Stimulated activated CD4-positive, alpha-beta T cell treated with anti-CD3 and anti-CD28 coated beads, Interleukin-12 subunit alpha, Interleukin-12 subunit beta, amount 100 ng/mL, for 4 hours (primary cell): ENCODE data around the gene GAL3ST2.
A peak's percentile ranks its signal among the peaks of the same experiment; 100 is the strongest.
"Not testable (repeated sequence)": the region's sequence is repeated elsewhere in the genome, so short reads cannot be mapped to it uniquely, and the experiment has no call there.

Experiments used
- DNase-seq: peaks from one replicate; pipeline ENCODE4 v3.0.0-alpha.2; 2020

Gene GAL3ST2

DNA sequence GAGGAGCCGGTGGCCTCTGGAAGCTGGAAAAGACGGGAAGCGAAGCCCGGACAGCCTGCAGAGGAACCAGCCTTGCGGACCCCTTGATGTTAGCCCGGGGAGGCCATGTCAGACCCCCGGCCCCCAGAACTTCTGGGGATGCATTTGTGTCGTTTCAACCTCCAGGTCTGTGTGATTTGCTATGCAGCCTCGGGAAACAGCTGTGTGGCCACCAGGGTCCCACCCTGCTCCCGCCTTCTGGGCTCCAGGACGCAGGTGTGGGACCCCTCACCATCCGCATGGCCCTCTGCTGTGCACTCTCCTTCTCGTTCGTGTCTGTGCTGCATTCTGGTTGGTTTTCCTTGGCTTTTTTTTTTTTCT is 45.6 kb downstream of the GAL3ST2 start:
- DNase-seq, result no peak

DNA sequence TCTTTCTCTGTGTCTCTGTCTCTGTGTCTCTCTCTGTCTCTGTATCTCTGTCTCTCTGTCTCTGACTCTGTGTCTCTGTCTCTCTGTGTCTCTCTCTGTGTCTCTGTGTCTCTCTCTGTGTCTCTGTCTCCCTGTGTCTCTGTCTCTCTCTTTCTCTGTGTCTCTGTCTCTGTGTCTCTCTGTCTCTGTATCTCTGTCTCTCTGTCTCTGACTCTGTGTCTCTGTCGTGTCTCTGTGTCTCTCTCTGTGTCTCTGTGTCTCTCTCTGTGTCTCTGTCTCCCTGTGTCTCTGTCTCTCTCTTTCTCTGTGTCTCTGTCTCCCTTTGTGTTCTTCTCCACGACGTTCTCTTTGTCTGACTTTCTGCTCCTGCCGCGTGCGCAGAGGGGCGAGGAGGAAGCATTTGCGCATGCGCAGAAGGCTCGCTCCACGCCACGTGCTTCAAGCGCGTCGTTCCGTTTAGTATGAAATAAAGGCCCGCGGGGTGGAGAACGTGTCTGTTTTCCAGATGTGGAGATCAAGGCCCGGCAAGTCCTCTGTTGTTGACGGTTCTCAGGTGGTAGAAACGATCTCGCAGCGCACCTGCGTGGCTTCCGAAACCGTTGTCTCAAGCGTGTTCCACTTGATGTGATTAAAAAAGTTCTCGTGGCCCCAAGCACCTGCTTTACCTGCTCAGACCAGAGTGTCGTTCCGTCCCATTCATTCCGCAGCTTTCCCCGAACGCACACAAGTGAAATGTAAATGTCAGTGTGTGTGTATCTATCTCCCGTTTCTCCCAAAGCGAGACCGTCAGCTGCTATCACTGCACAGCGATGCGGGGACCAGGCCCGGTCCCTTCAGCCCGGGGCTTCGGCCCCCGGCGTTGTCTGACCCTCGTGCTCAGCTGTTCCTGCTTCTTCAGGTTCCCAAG is 47.2 kb downstream of the GAL3ST2 start:
- DNase-seq, result not testable (repeated sequence)

DNA sequence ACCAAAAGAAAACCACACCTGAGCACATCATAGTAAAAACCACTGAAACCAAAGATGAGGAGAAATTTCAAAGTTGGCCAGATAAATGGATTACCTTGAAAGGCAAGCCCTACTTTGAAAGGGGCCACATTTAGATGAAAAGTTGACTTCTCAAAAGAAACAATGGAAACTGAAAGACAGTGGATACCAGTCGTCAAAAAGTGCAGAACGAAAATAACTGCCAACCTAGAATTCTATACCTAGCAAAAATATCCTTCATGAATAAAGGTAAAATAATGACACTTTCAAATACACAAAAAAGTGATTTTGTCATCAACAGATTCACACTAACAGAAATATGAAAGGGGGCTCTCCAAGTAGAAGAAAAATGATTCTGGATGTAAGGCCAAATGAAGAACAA is 50.8 kb downstream of the GAL3ST2 start:
- no peak for DNase-seq

DNA sequence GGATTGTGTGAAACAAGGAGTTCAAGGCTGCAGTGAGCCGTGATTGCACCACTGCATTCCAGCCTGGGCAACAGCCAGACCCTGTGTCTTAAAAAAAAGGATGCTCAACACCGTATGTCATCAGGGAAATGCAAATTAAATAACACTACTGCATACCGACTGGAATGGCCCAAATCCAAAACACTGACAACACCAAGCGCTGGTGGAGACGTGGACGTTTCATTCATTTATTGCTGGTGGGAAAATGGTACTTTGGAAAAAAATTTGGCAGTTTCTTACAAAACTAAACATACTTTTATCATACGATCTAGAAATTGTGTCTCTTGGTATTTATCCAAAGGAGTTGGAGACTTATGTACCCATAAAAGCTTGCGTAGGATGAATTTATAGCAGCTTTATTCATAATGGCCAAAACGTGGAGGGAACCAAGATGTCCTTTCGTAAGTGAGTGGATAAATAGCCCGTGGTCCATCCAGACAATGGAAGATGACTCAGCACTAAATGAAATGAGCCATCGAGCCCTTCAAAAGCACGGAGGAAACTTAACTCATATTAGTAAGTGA is 56.6 kb downstream of the GAL3ST2 start:
- DNase-seq, result no peak

DNA sequence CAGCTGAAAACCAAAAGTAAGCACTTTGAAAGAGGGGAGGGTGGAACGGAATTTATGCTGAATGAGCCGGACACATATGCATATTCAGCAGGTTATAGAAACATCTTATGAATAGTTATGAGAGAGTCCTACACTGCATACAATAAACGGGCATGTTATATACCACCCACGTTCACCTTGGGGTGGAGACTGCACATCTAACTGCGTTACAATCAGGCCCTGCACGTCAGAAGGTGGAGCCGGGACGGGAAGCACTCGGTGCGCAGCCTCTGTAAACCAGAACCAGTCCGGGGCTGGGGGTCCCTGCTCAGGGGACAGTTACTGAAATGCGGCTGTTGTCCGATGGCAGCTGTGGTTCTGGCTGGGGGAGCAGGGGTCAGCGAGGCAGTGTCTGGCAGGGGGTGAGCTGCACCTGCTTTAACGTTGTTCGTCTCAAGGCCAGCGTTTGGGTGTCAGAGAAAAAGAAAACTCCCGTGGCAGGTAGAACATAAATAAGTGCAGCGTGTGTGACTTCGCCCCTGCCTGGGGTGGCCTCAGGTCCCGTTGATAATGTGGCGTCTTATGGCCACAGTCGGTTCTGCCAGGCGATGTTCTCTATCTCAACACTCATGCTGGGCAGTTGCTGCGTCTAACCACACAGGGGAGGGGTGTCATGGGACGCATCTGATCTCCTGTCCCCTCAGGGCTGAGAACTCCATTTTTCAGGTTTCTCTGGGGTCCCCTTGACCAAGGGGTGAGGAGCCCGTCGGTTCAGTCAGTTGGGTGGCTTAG is 57.3 kb downstream of the GAL3ST2 start:
- not testable (repeated sequence) for DNase-seq

DNA sequence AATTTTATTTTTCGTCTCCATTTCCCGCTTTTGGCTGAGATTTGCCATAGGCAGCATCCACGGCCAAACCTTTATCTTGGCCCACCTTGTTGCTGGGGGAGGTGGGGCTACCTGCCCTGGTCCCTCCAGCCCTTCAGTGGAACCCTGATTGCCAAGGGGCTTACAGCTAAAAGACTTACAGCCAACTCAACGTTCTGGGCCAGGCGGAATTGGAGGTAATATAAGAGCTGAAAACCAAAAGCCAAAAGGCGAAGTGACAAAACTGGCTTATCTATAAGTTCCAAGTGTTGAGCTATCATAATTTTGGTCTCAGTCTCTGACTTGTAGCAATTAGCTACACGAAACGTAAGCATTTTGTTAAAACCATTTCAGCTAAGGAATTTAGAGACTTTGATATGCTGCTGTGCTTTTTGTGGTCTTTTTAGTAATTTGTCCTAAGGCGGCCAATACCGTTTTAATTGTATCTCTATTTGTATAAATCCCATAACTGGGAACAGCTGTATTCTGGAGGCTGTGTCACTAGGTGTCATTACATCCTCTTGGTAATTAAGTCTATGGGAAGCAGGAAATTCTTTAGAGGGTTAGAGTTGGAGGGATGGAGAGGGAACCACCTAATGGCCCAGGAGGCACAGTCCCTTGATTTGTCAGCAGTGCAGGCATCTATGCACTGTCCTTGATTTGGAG is 58.0 kb downstream of the GAL3ST2 start:
- no peak for DNase-seq

DNA sequence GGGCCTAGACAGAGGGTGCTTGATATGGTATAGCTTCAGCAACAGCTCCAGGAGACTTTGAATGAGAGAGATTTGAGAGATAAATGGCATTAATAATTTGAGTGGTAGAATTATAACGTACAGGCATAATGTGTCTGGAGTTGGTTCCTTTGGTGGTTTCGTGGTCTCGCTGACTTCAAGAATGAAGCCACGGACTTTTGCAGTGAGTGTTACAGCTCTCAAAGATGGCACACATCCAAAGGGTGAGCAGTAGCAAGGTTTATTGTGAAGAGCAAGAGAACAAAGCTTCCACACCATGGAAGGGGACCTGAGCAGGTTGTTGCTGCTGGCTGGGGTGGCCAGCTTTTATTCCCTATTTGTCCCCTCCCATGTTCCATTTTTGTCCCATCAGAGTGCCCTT is 59.0 kb downstream of the GAL3ST2 start:
- DNase-seq, result no peak

DNA sequence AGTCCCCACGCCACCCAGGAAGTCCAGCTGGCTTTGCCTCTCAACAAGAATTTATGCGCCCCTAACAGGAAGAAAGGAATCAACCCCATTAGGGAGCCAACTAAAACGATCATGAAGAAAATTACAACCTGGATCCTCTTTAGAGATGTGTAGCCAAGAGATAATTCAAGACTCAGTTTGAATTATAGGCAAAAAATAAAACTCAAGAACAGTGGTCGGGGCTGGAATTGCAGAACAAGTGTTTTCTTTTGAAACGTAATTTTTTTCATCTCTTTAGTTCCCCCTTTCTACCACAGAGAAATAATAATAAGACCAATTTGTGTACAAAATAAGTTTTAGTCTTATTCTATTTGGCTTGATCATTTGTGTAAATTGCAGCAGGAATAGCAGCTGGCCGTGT is 59.7 kb downstream of the GAL3ST2 start:
- no peak for DNase-seq

DNA sequence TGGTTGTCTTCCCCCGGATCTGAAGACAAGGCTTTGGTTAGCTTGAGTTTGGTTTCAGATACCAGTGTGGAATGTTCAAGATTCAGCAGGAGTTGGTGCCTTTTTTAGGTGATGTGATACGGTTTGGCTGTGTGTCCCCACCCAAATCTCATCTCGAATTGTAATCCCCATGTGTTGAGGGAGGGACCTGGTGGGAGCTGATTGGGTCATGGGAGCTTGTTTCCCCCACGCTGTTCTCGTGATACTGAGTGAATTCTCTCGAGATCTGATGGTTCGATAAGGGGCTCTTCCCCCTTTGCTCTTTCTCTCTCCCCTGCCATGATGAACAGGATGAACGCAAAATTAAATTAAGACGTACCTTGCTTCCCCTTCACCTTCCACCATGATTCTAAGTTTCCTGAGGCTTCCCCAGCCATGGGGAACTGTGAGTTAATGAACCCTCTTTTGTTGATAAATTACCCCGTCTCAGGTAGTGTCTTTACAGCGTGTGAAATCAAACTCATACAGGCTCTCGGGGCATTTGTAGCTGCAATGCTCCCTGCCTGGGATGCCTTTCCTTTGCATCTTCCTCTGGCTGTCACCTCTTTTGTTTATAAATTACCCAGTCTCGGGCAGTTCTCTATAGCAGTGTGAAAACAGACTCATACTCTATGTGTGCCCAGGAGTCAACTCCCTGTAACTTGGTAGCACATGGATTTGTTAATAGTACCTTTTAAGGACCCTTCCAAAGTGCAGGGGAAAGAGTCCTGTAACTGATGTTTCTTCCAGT is 60.8 kb downstream of the GAL3ST2 start:
- DNase-seq, result no peak

DNA sequence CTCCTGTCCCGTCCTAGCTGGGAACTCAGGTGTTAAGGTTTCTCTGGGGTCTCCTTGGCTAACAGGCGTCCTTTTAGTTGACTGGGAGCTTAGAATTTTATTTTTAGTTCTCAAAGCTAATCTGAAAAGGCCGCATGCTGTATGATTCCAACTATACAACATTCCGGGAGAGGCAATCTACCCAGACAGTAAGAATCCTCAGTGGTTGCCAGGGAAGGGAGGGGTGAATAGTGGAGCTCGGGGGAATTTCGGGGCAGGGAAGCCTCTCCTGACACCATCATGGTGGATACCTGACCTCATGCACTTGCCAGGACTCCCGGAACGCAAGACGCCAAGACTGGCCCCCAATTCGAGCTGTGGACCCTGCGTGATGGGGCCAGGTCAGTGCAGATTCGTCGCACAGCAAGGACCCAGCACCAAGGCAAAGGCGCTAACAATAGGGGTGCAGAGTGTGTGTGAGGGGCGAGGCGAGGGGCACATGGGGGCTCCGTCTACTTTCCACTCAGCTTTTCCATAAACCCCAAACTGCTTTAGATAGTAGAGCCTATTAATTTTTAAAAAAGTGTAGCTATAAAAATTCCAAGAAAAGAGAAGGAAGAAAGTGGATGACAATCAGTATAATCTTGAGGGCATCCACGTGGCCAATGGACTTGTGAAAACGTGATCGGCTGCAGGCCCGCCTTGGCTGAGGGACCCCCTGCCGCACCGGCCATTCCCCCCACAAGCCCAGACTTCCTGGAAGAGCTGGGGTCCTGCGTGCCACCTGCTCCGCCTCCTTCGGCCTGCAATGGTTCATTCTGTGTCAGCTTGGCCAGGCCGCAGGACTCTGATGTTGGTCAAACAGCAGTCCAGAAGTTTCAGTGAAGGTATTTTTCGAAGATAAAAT is 64.8 kb downstream of the GAL3ST2 start:
- no peak for DNase-seq

DNA sequence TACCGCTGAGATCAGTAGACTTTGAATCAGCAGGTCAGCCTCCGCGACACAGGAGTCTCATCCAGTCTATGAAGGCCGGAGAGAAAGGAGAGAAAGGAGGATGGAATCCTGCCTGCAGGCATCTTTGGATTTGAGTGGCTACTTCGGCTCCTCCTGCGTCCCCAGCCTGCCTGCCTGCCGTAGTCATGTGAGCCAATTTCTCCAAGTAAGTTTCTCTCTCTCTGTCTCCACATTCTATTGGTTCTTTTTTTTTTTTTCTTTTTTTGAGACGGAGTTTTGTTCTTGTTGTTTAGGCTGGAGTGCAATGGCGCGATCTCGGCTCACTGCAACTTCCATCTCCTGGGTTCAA is 65.4 kb downstream of the GAL3ST2 start:
- no peak for DNase-seq

DNA sequence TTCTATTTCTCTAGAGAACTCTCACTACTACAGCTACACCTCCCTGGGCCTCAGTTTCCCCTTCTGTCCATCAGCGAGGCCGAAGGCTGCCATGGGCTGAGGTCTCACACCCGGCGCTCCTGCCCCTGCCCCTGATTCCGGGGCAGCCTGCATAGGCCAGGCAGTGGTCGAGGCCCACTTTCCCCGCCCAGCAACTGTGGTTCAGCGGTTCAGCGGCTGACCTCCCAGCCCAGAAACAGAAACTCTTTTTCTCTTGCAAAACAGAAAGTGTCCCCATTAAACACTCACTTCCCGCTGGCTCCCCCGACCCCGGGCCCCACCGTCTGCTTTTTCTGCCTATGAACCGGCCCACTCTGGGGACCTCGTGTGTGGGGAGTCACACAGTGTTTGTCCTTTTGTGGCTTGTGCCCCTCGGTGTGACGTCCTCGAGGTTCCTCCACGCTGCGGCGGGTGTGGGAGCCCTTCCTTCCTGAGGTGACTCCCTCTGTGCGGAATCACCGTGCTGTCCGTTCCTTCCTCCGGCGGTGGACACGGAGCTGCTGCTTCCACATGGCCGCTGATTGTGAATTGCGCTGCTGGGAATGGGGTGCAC is 66.1 kb downstream of the GAL3ST2 start:
- DNase-seq, result no peak

DNA sequence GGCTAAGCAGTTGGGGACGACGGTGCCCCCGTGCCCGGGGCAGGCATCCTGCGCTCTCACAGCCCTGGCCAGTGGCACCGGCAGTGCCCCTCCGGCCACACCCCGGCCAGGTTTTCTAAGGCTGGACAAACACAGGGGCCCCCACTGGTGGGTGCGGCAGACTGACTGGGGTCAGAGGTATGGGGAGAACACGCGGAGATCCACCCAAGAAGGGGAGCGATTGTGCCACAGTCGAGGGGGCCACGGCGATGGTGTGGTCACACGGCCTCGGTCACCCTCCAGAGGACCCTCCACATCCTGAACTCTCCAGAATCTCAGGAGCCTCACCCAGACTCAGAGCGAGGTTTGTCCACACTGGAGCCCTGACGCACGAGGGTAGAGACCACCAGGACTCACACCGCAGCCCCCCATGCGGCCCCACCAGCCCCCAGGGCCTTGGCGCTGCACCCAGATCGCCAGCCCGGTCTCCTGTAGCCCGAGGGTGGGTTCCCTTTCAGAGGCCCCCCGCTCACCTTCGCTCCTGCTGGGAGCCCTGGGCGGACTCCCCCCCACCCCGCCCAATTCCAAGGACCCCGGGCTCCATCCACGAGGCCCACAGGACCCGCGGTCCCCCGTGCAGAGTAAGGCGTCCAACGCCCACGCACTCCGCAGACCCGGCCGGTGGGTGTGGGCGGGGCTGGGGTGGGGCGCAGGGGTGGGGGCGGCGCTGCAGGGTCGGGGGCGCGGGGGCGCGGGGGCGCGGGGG is 66.9 kb downstream of the GAL3ST2 start:
- no peak for DNase-seq

DNA sequence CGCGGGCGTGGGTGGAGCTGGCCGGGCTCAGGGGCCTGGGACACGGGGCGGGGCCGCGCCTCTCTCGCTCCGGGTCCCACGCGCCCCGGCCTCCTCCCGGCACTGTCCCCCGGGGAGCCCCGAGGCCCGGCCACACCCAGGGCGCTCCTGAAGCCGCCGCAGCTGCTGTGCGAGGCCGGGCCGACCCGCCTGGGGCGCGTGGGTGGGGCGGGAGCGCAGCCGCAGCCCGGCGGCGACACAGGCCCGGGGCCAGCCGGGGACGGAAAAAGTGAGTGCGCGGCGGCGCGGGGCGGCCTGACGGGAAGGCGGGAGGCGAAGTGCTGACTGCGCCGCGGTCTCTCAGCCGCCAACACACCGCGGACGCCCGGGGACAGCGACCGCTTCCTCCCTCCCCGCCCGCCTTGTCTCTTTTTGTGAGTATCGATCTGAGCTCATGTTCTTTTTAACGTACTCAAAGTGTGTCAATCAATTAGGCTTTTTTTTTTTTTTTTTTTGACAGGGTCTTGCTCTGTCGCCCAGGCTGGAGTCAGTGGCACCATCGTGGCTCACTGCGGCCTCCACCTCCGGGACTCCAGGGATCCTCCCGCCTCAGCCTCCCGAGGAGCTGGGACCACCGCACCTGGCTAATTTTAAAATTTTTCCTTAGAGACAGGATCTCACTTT is 67.6 kb downstream of the GAL3ST2 start:
- peak; percentile 85 for DNase-seq

DNA sequence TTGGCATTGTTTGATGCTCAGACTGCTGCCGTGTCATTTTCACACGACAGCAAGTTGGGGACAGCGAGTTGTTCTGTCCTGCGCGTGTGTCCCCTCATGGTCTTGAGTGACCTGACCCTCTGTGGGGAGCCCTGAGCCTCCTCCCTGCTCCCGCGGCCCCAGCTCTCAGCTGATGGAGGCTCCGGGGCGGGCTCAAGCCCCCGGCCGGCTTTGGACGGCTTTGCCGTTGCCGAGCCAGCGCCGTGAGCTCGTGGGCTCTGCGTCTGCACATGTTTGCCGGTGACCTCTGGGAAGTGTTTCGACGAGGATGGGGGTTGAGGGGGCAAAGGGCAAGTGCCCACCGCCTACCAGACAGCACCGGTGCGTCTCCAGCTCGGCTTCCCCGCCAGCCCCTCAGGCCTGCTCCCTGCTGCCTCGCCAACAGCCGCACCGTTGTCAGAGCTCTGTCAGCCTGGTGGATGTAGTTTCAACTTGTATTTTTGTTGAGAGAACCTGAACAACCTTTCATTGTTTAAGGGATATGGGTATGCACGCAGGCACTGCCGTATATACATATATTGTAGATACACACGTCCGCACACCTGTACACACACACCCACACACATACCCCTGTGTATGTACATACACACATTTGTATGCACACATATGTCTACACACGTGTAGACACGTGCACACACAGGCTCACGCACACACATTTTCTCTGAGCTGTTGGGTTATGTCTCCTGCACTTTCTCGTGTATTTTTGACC is 68.4 kb downstream of the GAL3ST2 start:
- DNase-seq, result no peak

DNA sequence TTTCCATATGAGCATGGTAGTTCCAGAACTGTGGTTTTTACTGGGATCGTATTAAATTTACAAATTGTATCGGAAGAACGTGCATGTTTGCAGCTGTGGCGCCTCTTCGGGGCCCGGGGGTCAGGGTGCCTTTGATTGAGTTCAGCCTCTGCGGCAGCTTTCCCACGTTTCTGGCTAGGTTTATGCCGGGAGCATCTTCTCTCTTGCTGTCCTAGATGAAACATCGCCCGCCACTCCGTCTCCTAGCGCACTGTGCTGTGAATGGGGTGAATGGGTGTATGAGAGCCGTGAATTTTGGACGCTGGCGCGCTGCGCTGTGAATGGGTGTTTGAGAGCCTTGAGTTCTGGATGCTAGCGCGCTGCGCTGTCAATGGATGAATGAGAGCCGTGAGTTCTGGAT is 69.8 kb downstream of the GAL3ST2 start:
- DNase-seq, result no peak

DNA sequence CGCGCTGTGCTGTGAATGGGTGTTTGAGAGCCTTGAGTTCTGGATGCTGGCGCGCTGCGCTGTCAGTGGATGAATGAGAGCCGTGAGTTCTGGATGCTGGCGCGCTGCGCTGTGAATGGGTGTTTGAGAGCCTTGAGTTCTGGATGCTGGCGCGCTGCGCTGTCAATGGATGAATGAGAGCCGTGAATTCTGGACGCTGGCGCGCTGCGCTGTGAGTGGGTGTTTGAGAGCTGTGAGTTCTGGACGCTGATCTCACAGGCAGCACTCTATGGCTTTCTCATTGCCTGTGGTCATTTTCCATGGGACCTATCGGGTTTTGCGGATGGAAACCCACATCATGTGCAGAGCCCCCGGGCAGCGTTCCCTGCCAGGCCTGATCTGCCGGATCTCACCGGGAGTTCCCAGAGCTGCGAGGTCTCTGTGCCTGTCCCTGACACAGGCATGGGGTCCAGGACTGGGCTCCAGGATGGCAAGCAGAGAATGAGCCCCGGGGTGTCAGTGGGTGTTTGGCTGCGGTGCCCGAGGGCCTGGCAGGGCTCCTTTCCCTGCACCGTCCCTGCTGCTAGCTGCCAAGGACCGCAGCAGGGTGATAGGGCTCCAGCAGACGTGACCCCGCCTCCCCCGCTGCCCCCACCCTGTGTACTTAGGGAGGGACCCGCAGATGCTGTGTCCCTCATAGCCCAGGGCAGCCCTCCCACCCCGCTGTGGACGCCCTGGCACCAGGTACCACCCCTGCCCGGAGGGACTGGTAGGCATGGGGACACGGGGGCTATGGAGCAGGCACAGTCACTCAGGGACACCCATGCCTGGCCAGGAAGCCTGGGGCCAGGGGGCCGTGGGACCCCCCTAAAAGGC is 72.4 kb downstream of the GAL3ST2 start:
- no peak for DNase-seq
